ENCODE data around the gene SHISA4. TPM values are rescaled to one million over a fixed set of nuclear protein-coding genes. Genes with fewer than 3 reads are reported as not detected.

Gene SHISA4
- total and polyA plus RNA-seq, 7 donors: 3.5 to 23.7 (median 12.7) TPM

DNA sequence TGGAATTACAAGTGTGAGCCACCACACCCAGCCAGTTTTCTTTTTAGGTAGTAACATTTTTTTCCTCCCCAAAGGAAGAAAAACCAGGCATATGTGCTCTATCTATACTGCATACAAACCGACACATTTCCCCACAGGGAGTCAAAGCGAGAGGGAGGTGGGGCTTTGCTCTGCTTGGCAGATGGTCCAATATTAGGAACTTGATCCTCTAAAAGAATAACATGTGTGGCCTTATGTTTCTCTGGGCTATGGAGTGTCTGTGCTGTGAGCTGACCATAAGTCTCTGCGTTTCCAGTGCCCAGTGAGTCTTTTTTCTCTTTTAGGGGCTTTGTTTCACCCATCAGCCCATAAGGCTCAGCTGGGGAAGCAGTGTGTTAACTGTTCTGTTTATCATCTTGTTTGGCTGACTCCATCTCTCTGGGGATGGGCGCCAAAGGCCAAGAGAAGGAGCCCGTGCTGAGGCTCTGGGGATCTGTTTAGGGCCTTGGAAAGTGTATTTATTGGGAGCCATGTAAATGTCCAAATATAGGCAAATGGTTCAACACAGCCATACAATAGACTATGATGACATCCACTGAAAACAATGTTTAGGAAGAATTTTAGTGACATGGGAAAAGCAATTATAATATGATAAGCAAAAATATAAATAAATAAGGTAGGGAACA lies 37.4 kb downstream of the SHISA4 start:
- no peak overlapping the region for H3K4me3 ChIP-seq
- H3K27ac ChIP-seq: peak overlapping the region; percentile 85 to 97 (median 90)
- 68 to 84% methylated on average over 5 of the region's 5 CpGs for WGBS, 2 donors
- H3K27me3 ChIP-seq: no peaks in the 10 kb centered on the region
- H3K4me1 ChIP-seq: peaks cover 0 to 91% (median 74%) of the 10 kb centered on the region in 4 donors
- H3K36me3 ChIP-seq: peaks cover 0 to 69% (median 29%) of the 10 kb centered on the region in 4 donors
- intact Hi-C loops (cut with DNase I): no loop called here
- DNase-seq: no peak
- no peaks in the 10 kb centered on the region for H3K9me3 ChIP-seq
- TF ChIP-seq EP300 (IDR thresholded peaks at IDR 0.05) (no peak), POLR2AphosphoS5 (IDR thresholded peaks at IDR 0.05) (peak in 2 of 4 donors; percentile 36 to 38)

DNA sequence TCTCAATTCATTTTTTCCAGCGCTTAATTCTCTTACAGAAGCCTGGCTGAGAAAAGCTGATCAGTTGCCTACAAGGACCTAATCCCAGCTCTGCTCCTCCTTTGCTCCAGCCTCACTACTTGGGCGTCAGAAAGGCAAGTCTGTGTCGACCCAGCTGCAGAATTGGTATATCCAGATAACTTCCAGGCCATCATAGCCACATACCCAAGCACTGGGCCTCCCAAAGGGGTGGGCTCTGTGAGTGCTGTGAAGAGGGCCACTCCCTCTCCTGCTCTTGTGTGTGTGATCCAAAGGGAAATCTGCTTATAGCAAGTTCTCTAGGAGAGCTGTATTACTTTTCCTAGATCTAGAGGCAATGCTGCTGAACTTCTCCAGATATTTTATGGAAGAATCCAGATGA lies 39.6 kb downstream of the SHISA4 start:
- 89 to 92% methylated on average over 3 of the region's 3 CpGs for WGBS, 2 donors
- Histone ChIP-seq H3K36me3 (peaks cover 5 to 64% (median 29%) of the 10 kb centered on the region in 4 donors), H3K4me3 (no peak overlapping the region), H3K4me1 (peaks cover 0 to 91% (median 69%) of the 10 kb centered on the region in 4 donors), H3K27me3 (no peaks in the 10 kb centered on the region), H3K27ac (peak overlapping the region; percentile 85 to 97 (median 90)), H3K9me3 (no peaks in the 10 kb centered on the region)
- intact Hi-C loops (cut with DNase I): no loop called here
- no peak for TF ChIP-seq POLR2AphosphoS5 (IDR thresholded peaks at IDR 0.05)
- DNase-seq: no peak

DNA sequence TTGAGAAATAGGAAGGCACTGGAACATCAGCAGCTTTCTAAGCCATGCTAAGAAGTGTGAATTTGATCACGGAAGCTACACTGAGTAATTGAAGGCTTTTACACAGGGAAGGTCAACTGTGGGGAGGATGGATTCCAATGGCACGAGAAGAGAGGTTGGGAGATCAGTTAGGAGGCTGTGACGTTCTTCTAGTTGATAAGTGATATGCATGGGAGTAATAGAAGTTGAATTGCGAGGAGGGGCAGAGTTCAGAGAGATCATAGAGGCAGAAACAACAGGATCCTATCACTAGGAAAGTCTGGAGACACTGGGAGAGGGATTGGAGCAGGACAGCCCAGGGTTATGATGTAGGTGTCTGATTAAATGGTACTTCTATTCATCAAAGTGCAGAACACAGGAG lies 41.4 kb downstream of the SHISA4 start:
- Histone ChIP-seq H3K9me3 (no peaks in the 10 kb centered on the region), H3K27me3 (no peaks in the 10 kb centered on the region), H3K4me3 (no peak overlapping the region), H3K27ac (peak overlapping the region; percentile 60 to 97 (median 90)), H3K4me1 (peaks cover 0 to 98% (median 77%) of the 10 kb centered on the region in 4 donors), H3K36me3 (peaks cover 5 to 61% (median 26%) of the 10 kb centered on the region in 4 donors)
- TF ChIP-seq POLR2AphosphoS5 (IDR thresholded peaks at IDR 0.05) (peak in 1 of 4 donors; percentile 15), EP300 (IDR thresholded peaks at IDR 0.05) (no peak), POLR2A (IDR thresholded peaks at IDR 0.05) (no peak)
- TF ChIP-seq, protein P1, sequence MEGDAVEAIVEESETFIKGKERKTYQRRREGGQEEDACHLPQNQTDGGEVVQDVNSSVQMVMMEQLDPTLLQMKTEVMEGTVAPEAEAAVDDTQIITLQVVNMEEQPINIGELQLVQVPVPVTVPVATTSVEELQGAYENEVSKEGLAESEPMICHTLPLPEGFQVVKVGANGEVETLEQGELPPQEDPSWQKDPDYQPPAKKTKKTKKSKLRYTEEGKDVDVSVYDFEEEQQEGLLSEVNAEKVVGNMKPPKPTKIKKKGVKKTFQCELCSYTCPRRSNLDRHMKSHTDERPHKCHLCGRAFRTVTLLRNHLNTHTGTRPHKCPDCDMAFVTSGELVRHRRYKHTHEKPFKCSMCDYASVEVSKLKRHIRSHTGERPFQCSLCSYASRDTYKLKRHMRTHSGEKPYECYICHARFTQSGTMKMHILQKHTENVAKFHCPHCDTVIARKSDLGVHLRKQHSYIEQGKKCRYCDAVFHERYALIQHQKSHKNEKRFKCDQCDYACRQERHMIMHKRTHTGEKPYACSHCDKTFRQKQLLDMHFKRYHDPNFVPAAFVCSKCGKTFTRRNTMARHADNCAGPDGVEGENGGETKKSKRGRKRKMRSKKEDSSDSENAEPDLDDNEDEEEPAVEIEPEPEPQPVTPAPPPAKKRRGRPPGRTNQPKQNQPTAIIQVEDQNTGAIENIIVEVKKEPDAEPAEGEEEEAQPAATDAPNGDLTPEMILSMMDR (IDR thresholded peaks at IDR 0.05): no peak
- intact Hi-C loops (cut with DNase I): no loop called here
- DNase-seq: no peak
- 39 to 76% methylated on average over 4 of the region's 4 CpGs for WGBS, 2 donors

DNA sequence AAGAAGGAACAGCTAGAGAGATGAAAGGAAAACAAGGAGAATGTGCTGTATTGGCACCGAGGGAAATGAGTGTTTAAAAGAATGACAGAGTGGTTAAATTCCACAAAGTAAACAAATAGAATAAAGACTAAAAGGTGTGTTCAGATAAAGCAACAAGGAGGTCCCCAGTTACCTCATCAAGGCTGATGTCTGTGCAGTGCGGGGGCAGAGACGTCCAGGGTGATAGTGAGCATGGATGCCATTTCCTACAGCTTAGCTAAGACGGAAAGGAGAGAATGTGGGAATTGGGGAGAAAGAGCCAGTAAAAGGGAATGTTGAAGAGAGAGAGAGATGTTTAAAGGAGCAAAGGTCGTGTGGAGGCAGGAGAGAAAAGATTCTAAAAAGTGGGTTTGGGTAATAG lies 42.1 kb downstream of the SHISA4 start:
- WGBS, 2 donors: 58 to 72% methylated on average over 5 of the region's 5 CpGs

DNA sequence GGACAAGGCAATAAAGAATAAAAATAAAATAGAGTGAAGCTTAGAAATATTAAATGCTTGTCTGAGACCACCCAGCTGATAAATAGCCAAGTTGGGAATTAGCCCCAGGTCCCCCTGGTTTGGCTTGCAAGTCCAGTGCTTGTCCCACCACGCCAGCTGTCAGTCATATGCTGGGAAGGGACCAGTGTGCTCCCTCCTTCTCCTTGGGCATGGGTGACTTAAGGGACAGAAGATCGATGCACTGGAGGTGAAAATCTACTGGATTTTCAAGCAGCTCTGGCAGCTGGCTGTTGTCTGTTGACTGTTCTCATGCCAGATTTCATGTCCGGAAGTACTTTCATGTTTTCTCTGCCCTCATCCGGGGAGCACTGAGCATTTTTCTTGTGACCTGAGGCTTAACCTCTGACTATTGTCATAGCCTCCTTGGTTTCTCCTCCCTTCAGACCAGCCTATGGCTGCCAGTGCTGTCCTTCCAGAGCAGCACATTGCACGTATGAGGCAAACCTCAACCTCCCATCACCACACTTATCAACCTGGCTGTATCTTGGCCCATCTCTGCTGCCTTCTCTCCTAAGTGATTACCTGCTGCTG lies 45.2 kb downstream of the SHISA4 start:
- Histone ChIP-seq H3K27me3 (no peaks in the 10 kb centered on the region), H3K4me3 (no peak overlapping the region), H3K9me3 (no peaks in the 10 kb centered on the region), H3K27ac (peak overlapping the region; percentile 91 to 98 (median 92)), H3K36me3 (peaks cover 5 to 57% (median 23%) of the 10 kb centered on the region in 4 donors), H3K4me1 (peaks cover 0 to 98% (median 80%) of the 10 kb centered on the region in 4 donors)
- peak in 1 of 4 donors; percentile 53 for TF ChIP-seq POLR2AphosphoS5 (IDR thresholded peaks at IDR 0.05)
- no peak for TF ChIP-seq EP300 (IDR thresholded peaks at IDR 0.05)
- DNase-seq: no peak
- 46 to 54% methylated on average over 5 of the region's 5 CpGs for WGBS, 2 donors
- intact Hi-C loops (cut with DNase I): no loop called here

More for the DNA sequence above, 42.1 kb downstream of the SHISA4 start:
- Histone ChIP-seq H3K9me3 (no peaks in the 10 kb centered on the region), H3K4me3 (no peak overlapping the region), H3K27ac (peak overlapping the region; percentile 60 to 97 (median 90)), H3K27me3 (no peaks in the 10 kb centered on the region), H3K36me3 (peaks cover 5 to 63% (median 26%) of the 10 kb centered on the region in 4 donors), H3K4me1 (peaks cover 0 to 98% (median 77%) of the 10 kb centered on the region in 4 donors)
- DNase-seq: no peak
- no peak for TF ChIP-seq POLR2AphosphoS5 (IDR thresholded peaks at IDR 0.05)
- TF ChIP-seq, protein P1 (IDR thresholded peaks at IDR 0.05): no peak
- intact Hi-C loops (cut with DNase I): no loop called here

DNA sequence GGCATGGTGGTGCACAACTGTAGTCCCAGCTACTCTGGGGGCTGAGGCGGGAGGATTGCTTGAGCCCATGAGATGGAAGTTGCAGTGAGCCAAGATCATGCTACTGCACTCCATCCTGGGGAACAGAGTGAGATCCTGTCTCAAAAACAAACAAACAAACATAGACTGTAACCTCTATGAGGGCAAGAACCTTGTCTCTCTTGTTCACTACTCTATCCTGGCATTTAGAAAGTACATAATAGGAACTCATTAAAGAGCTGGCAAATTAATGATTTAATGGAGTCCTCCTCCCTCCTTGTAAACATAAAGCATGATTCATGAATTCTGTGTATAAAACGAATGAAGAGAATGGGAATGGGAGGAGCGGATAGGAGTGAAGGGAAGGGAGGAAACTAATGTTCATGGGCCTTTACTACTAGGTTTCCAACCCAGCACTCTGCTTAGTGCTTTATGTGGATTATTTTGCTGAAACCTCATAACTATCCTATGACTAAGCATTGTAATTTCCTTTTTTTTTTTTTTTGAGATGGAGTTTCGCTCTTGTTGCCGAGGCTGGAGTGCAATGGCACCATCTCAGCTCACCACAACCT lies 49.0 kb downstream of the SHISA4 start:
- H3K4me3 ChIP-seq: peak overlapping the region in 2 of 4 donors; percentile 75 to 82
- DNase-seq: no peak
- 60 to 70% methylated on average over 5 of the region's 5 CpGs for WGBS, 2 donors

More for the DNA sequence above, 49.0 kb downstream of the SHISA4 start:
- no peaks in the 10 kb centered on the region for H3K9me3 ChIP-seq
- no peaks in the 10 kb centered on the region for H3K27me3 ChIP-seq
- intact Hi-C loops (cut with DNase I): no loop called here
- TF ChIP-seq, protein P1 (IDR thresholded peaks at IDR 0.05): no peak
- TF ChIP-seq POLR2AphosphoS5 (IDR thresholded peaks at IDR 0.05): peak; percentile 7 to 56 (median 50)
- H3K27ac ChIP-seq: peak overlapping the region; percentile 91 to 98 (median 92)
- H3K36me3 ChIP-seq: peaks cover 0 to 27% (median 3%) of the 10 kb centered on the region in 4 donors
- peaks cover 0 to 80% (median 74%) of the 10 kb centered on the region in 4 donors for H3K4me1 ChIP-seq
